ENCODE results near the gene ZAP70. TPM values are rescaled to one million over a fixed set of nuclear protein-coding genes. Genes with fewer than 3 reads are reported as not detected.

Gene ZAP70
- total and polyA plus RNA-seq, 2 donors from 2014 or later: 0.37 to 15.0 TPM

DNA sequence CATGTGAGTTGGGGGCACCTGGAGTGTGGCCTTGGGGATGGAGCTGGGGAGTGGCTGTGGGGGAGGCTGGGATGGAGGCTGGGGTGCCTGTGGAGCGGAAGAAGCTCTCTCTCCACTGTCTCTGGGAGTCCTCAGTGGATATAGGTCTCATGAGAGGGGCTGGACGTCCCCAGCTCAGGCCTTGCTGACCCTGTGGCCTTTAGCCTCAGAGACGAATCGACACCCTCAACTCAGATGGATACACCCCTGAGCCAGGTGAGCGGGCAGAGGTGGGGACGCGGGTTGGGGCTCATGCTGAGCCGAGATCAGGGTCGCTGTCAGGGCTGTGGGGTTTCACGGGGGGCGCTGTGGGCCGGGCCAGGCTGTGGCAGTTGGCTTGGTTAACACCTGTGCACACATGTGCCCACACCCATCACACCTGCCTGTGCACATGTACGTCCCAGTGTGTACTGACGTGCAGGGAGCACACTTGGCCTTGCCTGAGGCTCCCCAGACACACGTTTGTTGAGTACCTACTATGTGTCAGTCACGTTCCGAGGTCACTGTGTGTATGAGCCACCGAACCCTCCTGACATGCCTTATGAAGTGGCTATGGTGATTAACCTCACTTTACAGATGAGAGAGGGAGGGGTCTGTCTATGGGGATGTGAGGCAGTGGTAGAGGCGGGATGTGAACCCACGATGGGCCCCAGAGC, 20.1 kb downstream of the ZAP70 start:
- FAIRE-seq (no peak), DNase-seq (peak in 1 of 5 donors; percentile 51)
- Histone ChIP-seq H3K27me3 (ENCODE audit: control insufficient read depth, insufficient read depth, low read length) (no peaks in the 10 kb centered on the region), H3K4me1 (ENCODE audit: control insufficient read depth in 2 of 3, insufficient read depth in 2 of 3, low read depth in 1 of 3, low read length in 3 of 3) (no peaks in the 10 kb centered on the region), H3K36me3 (ENCODE audit: control insufficient read depth in 2 of 3, insufficient read depth in 3 of 3, low read length in 3 of 3) (no peaks in the 10 kb centered on the region), H3K4me3 (ENCODE audit: low read length in 3 of 3) (no peak overlapping the region), H3K9ac (ENCODE audit: low read length in 3 of 3) (no peak overlapping the region), H3K27ac (ENCODE audit: low read depth in 2 of 2, low read length in 2 of 2) (no peak overlapping the region), H3K9me3 (ENCODE audit: control insufficient read depth in 2 of 3, insufficient read depth in 1 of 3, low read length in 3 of 3) (peaks cover 0 to 6% (median 5%) of the 10 kb centered on the region in 3 donors)
- intact Hi-C loops (cut with DNase I): no loop called here
- TF ChIP-seq, protein P1, sequence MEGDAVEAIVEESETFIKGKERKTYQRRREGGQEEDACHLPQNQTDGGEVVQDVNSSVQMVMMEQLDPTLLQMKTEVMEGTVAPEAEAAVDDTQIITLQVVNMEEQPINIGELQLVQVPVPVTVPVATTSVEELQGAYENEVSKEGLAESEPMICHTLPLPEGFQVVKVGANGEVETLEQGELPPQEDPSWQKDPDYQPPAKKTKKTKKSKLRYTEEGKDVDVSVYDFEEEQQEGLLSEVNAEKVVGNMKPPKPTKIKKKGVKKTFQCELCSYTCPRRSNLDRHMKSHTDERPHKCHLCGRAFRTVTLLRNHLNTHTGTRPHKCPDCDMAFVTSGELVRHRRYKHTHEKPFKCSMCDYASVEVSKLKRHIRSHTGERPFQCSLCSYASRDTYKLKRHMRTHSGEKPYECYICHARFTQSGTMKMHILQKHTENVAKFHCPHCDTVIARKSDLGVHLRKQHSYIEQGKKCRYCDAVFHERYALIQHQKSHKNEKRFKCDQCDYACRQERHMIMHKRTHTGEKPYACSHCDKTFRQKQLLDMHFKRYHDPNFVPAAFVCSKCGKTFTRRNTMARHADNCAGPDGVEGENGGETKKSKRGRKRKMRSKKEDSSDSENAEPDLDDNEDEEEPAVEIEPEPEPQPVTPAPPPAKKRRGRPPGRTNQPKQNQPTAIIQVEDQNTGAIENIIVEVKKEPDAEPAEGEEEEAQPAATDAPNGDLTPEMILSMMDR (IDR thresholded peaks at IDR 0.05; ENCODE audit: borderline replicate concordance, extremely low read depth, insufficient read depth): no peak

DNA sequence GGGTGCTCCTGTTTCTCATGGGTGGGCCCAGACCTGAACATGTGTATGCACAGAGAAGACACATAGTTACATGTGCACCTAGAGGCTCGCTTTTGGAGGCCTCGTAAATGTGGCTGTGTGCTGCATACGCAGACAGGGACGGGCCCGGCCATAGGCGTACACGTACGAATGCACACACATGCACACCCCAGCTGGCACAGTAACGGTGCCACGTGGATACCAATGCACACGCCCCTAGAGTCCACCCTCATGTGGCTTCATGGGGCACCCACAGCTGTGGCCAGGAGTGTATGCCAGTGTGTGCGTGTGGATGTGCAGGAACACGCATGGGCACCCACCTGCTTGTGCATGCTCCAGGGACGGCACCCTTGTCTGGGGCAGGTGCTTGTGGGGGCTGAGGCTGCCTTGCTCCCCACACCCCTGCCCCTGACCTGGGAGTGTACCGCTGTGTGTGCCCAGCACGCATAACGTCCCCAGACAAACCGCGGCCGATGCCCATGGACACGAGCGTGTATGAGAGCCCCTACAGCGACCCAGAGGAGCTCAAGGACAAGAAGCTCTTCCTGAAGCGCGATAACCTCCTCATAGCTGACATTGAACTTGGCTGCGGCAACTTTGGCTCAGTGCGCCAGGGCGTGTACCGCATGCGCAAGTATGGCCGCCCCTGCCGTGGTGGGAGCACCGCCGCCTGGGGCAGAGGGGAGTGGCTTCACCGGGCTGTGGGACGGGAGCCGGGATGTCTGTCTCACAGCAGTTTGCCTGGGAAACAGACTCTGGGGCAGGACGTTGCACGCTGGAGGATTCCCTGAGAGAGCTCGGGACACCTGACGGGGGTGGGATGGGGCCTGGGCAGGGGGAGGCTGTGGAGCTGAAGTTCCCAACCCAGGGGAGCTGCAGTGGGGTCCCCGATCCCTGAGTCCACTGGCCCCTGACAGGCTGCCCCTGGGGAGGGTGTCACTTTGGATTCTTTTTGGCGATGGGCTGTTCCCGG, 21.0 kb downstream of the ZAP70 start:
- Histone ChIP-seq H3K4me3 (ENCODE audit: low read length in 3 of 3) (no peak overlapping the region), H3K27me3 (ENCODE audit: control insufficient read depth, insufficient read depth, low read length) (no peaks in the 10 kb centered on the region), H3K9ac (ENCODE audit: low read length in 3 of 3) (no peak overlapping the region), H3K4me1 (ENCODE audit: control insufficient read depth in 2 of 3, insufficient read depth in 2 of 3, low read depth in 1 of 3, low read length in 3 of 3) (no peaks in the 10 kb centered on the region), H3K36me3 (ENCODE audit: control insufficient read depth in 2 of 3, insufficient read depth in 3 of 3, low read length in 3 of 3) (no peaks in the 10 kb centered on the region), H3K27ac (ENCODE audit: low read depth in 2 of 2, low read length in 2 of 2) (no peak overlapping the region), H3K9me3 (ENCODE audit: control insufficient read depth in 2 of 3, insufficient read depth in 1 of 3, low read length in 3 of 3) (peaks cover 0 to 6% (median 5%) of the 10 kb centered on the region in 3 donors)
- TF ChIP-seq, protein P1 (IDR thresholded peaks at IDR 0.05; ENCODE audit: borderline replicate concordance, extremely low read depth, insufficient read depth): no peak
- DNase-seq: peak in 1 of 5 donors; percentile 68
- no peak for FAIRE-seq
- intact Hi-C loops (cut with DNase I): no loop called here

DNA sequence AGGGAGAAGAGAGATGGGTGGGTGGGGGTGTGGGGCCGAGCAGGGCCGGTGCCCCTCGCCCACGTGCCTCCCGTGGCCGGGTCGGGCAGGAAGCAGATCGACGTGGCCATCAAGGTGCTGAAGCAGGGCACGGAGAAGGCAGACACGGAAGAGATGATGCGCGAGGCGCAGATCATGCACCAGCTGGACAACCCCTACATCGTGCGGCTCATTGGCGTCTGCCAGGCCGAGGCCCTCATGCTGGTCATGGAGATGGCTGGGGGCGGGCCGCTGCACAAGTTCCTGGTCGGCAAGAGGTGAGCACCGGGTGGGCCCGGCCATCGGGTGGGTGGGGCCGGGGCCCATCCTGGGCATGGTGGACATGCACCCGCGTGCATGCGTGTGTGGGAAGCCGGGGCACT, 21.8 kb downstream of the ZAP70 start:
- H3K36me3 ChIP-seq (ENCODE audit: control insufficient read depth in 2 of 3, insufficient read depth in 3 of 3, low read length in 3 of 3): no peaks in the 10 kb centered on the region
- intact Hi-C loops (cut with DNase I): no loop called here
- H3K4me3 ChIP-seq (ENCODE audit: low read length in 3 of 3): no peak overlapping the region
- peaks cover 0 to 5% (median 3%) of the 10 kb centered on the region in 3 donors for H3K9me3 ChIP-seq (ENCODE audit: control insufficient read depth in 2 of 3, insufficient read depth in 1 of 3, low read length in 3 of 3)
- no peaks in the 10 kb centered on the region for H3K27me3 ChIP-seq (ENCODE audit: control insufficient read depth, insufficient read depth, low read length)
- no peak for FAIRE-seq
- DNase-seq: peak in 1 of 5 donors; percentile 75
- no peak overlapping the region for H3K9ac ChIP-seq (ENCODE audit: low read length in 3 of 3)
- TF ChIP-seq, protein P1 (IDR thresholded peaks at IDR 0.05; ENCODE audit: borderline replicate concordance, extremely low read depth, insufficient read depth): no peak
- H3K27ac ChIP-seq (ENCODE audit: low read depth in 2 of 2, low read length in 2 of 2): no peak overlapping the region
- no peaks in the 10 kb centered on the region for H3K4me1 ChIP-seq (ENCODE audit: control insufficient read depth in 2 of 3, insufficient read depth in 2 of 3, low read depth in 1 of 3, low read length in 3 of 3)
